Tibial artery (tissue), 4 donors: Measurements from ENCODE around the gene ZNF813.
"Not testable (repeated sequence)": the region's sequence is repeated elsewhere in the genome, so short reads cannot be mapped to it uniquely, and the experiment has no call there.

Experiments
- DNase-seq, 2 donors: peaks; one replicate each; pipeline ENCODE4 v3.0.0-alpha.2; 2019
- H3K27ac ChIP-seq, 2 donors: fragments of 200-600 bp; sonication (generic) in 1 of 2; 1 replicate in 1 of 2; 2 replicates in 1 of 2; pipeline ENCODE4 v1.5.1; 2018 to 2019; ENCODE audit warnings: mild to moderate bottlenecking in 1 of 2
- H3K27me3 ChIP-seq, 2 donors: fragments of 200-600 bp; sonication (generic) in 1 of 2; one replicate each; pipeline versions ENCODE4 v1.5.1 to v1.6.0; 2016 to 2019
- H3K36me3 ChIP-seq, 3 donors: fragments of 200-600 bp; sonication (generic) in 2 of 3; one replicate each; pipeline ENCODE4 v1.5.1; 2016 to 2019; ENCODE audit warnings: mild to moderate bottlenecking in 2 of 3
- H3K4me1 ChIP-seq, 4 donors: fragments of 200-600 bp; sonication (generic) in 2 of 4; 1 replicate in 3 of 4; 2 replicates in 1 of 4; pipeline ENCODE4 v1.5.1; 2016 to 2019
- H3K4me3 ChIP-seq, 2 donors: fragments of 200-600 bp; sonication (generic) in 1 of 2; 1 replicate in 1 of 2; 2 replicates in 1 of 2; pipeline ENCODE4 v1.5.1; 2018 to 2019; ENCODE audit warnings: mild to moderate bottlenecking in 2 of 2
- H3K9me3 ChIP-seq, 3 donors: fragments of 200-600 bp; sonication (generic) in 1 of 3; one replicate each; pipeline ENCODE4 v1.5.1; 2016 to 2019
- CTCF ChIP-seq, 2 experiments: fragments of 200-600 bp in 1 of 2; fragments of 450-650 bp in 1 of 2; IDR thresholded peaks; one replicate each; pipeline ENCODE4 v1.5.1; 2017 to 2019; ENCODE audit warnings: antibody characterized with exemption in 2 of 2, mild to moderate bottlenecking in 1 of 2, moderate library complexity in 1 of 2
- intact Hi-C: fragments of 100-400 bp; cut with DNase I; formaldehyde crosslinking; loops from one replicate; pipeline ENCODE4 v1.15.0; 2023; ENCODE audit warnings: low total_unique reads

ZNF813 gene

GRCh38 chr19:53511357-53511756 is 43.8 kb downstream of the ZNF813 start:
- TF ChIP-seq CTCF (IDR thresholded peaks at IDR 0.05), result no peak
- no peaks in the 10 kb centered on the region for H3K4me1 ChIP-seq
- H3K9me3 ChIP-seq, result no peaks in the 10 kb centered on the region
- intact Hi-C loops, result loop anchor here (10.0 kb wide), 2 partner anchors 47 to 87 kb away; partner anchors contain the start of gene ZNF813
- H3K27ac ChIP-seq, result no peak overlapping the region
- H3K36me3 ChIP-seq, result no peaks in the 10 kb centered on the region
- DNase-seq, result no peak
- H3K4me3 ChIP-seq, result no peak overlapping the region
- peaks cover 0 to 6% of the 10 kb centered on the region in 2 donors for H3K27me3 ChIP-seq

GRCh38 chr19:53511933-53512374 is 44.4 kb downstream of the ZNF813 start:
- Histone ChIP-seq H3K27me3 (peaks cover 0 to 2% of the 10 kb centered on the region in 2 donors), H3K27ac (no peak overlapping the region), H3K9me3 (no peaks in the 10 kb centered on the region), H3K36me3 (no peaks in the 10 kb centered on the region), H3K4me1 (no peaks in the 10 kb centered on the region), H3K4me3 (no peak overlapping the region)
- TF ChIP-seq CTCF (IDR thresholded peaks at IDR 0.05), result peak; percentile 55 to 68
- DNase-seq, result peak; percentile 40 to 69
- intact Hi-C loops, result loop anchor here (10.0 kb wide), 2 partner anchors 47 to 87 kb away; partner anchors contain the start of gene ZNF813

- H3K27me3 ChIP-seq, H3K9me3 ChIP-seq, H3K4me3 ChIP-seq, DNase-seq, H3K27ac ChIP-seq, H3K4me1 ChIP-seq, H3K36me3 ChIP-seq: not testable (repeated sequence)
- intact Hi-C loops, result loop anchor here (10.0 kb wide), 2 partner anchors 50 to 90 kb away; partner anchors contain the start of gene ZNF813
These were observed 47.5 kb downstream of the ZNF813 start for GRCh38 chr19:53515047-53515446.

- H3K9me3 ChIP-seq, result no peaks in the 10 kb centered on the region
- H3K27me3 ChIP-seq, result no peaks in the 10 kb centered on the region
- peaks cover 0 to 15% (median 9%) of the 10 kb centered on the region in 4 donors for H3K4me1 ChIP-seq
- TF ChIP-seq CTCF (IDR thresholded peaks at IDR 0.05), result no peak
- no peaks in the 10 kb centered on the region for H3K36me3 ChIP-seq
- H3K4me3 ChIP-seq, result no peak overlapping the region
- no peak overlapping the region for H3K27ac ChIP-seq
- DNase-seq, result no peak
- intact Hi-C loops, result loop anchor here (10.0 kb wide), 2 partner anchors 52 to 92 kb away; partner anchors contain the start of gene ZNF813
These were observed 49.7 kb downstream of the ZNF813 start for GRCh38 chr19:53517114-53517741.

GRCh38 chr19:53518121-53518520 is 50.6 kb downstream of the ZNF813 start:
- Histone ChIP-seq H3K27me3 (no peaks in the 10 kb centered on the region), H3K4me3 (no peak overlapping the region), H3K27ac (no peak overlapping the region), H3K9me3 (no peaks in the 10 kb centered on the region), H3K36me3 (no peaks in the 10 kb centered on the region), H3K4me1 (peaks cover 0 to 15% (median 9%) of the 10 kb centered on the region in 4 donors)
- intact Hi-C loops, result loop anchor here (10.0 kb wide), 2 partner anchors 53 to 93 kb away; partner anchors contain the start of gene ZNF813
- TF ChIP-seq CTCF (IDR thresholded peaks at IDR 0.05), result no peak
- no peak for DNase-seq

GRCh38 chr19:53518716-53519115 is 51.2 kb downstream of the ZNF813 start:
- Histone ChIP-seq H3K27me3 (no peaks in the 10 kb centered on the region), H3K4me1 (peaks cover 0 to 15% (median 9%) of the 10 kb centered on the region in 4 donors), H3K4me3 (no peak overlapping the region), H3K9me3 (no peaks in the 10 kb centered on the region), H3K27ac (no peak overlapping the region), H3K36me3 (no peaks in the 10 kb centered on the region)
- DNase-seq, result no peak
- intact Hi-C loops, result loop anchor here (10.0 kb wide), 2 partner anchors 54 to 94 kb away; partner anchors contain the start of gene ZNF813
- no peak for TF ChIP-seq CTCF (IDR thresholded peaks at IDR 0.05)
